ENCODE data around the gene TRERF1.

The TRERF1 gene

DNA sequence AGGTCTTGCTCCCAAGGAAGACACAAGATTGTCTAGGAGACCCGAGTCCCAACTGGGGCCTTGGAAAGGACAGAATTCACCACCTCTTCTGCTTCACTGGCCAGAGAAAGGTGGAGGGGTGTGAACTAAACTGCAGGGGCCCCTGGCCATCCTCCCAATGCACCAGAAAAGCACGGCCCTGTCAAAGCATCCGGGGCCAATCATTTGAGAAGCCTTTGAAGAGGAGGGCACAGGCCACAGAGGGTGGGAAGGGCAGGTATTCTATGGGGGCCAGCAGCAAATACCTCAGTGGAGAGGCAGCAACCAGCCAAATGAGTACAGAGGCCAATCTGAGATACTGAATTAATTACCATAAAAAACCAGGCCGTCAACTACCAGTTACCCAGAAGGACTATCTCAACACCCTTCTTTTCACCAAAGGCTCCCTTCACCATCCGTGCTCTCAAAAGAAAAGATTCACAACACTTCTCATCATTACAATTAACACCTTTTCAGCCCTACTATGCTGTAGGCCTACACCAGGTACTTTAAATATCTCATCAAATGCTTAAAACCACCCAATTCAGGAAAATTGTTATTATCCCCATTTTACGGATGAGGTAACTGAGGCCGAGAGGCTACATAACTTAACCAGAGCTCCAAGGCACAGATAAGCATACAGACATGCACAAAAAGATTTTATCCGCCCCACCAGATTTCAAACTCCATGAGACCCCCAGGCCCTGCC lies 50.7 kb downstream of the TRERF1 start:
- no peak for DNase-seq (ENCODE audit: extremely low read depth in 1 of 2, low read depth in 1 of 2)

DNA sequence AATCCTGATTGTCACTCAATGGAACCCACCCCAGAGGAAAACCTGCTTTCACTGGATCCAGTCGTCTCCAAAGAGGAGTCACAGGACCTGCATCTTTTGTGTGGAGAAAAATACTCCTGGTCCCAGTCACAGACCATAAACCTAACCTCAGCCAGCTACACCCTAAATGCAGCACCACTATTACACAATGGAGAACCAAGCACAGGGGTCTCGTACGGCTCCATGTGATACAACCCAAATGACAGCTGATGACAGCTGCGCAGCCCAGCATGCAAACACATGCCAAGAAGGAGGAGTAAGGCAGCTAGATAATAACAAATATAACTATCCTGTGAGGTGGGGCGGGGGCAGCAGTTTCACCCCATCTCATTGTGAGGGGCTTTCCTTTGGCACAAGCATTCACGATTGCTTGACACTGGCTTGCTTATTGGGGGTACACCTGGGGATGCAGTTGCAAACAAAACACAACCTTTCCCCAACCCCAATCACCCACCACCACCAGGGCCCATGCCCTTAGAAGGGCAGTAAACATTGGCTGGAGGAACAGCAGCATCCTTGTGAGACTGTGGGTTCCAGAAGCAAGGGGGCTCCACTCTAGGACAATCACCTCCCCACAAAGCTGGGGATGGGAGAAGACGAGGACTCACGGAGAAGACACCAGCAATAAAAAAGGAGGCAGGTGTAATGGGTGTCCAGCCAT lies 51.5 kb downstream of the TRERF1 start:
- DNase-seq (ENCODE audit: extremely low read depth in 1 of 2, low read depth in 1 of 2): no peak

- no peak for DNase-seq (ENCODE audit: extremely low read depth in 1 of 2, low read depth in 1 of 2)
These were observed 55.0 kb downstream of the TRERF1 start for GRCh38 chr6:42396720-42397119.

GRCh38 chr6:42394881-42395620 lies 56.7 kb downstream of the TRERF1 start:
- DNase-seq (ENCODE audit: extremely low read depth in 1 of 2, low read depth in 1 of 2): no peak

DNA sequence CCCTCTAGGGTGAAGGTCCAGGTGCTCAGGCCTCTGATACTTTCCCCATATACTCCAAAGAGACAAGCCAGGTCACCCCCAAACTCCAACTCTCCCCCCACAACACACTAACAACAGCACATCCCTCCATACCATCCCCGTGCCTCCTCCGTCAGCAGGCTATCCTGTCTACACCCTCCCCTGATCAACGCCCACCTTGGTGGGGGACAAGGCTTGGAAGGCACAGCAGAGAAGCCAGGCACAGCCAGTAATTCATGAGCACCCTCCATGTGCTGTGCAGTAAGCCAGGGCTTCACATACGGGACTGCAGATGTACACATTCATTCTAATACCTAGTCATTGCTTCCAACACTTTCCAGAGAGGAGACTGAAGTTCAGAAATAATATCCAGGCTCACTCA lies 57.6 kb downstream of the TRERF1 start:
- DNase-seq (ENCODE audit: extremely low read depth in 1 of 2, low read depth in 1 of 2): no peak

DNA sequence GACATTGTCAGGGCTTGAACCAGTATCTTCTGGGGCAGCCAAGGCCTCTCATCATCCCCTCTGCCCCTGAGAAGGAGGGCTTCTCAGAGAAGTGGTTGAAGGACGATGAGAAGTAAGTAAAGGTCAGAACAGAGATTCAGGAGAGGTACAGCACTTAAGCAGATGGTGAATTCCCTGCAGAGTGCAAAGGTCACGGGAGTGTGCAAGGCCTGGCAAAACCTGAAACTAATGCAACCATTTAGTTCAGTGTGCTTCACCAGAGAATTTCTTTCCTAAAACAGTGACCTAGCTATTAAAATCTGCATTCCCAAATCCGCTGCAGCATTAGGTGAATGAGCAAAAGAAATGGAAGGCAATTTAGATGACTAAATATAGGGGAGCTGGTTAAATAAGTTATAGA lies 58.4 kb downstream of the TRERF1 start:
- DNase-seq (ENCODE audit: extremely low read depth in 1 of 2, low read depth in 1 of 2): no peak

- no peak for DNase-seq (ENCODE audit: extremely low read depth in 1 of 2, low read depth in 1 of 2)
These were observed 58.9 kb downstream of the TRERF1 start for GRCh38 chr6:42392833-42393232.

- DNase-seq (ENCODE audit: extremely low read depth in 1 of 2, low read depth in 1 of 2): no peak
These were observed 60.3 kb downstream of the TRERF1 start for GRCh38 chr6:42391441-42391840.

DNA sequence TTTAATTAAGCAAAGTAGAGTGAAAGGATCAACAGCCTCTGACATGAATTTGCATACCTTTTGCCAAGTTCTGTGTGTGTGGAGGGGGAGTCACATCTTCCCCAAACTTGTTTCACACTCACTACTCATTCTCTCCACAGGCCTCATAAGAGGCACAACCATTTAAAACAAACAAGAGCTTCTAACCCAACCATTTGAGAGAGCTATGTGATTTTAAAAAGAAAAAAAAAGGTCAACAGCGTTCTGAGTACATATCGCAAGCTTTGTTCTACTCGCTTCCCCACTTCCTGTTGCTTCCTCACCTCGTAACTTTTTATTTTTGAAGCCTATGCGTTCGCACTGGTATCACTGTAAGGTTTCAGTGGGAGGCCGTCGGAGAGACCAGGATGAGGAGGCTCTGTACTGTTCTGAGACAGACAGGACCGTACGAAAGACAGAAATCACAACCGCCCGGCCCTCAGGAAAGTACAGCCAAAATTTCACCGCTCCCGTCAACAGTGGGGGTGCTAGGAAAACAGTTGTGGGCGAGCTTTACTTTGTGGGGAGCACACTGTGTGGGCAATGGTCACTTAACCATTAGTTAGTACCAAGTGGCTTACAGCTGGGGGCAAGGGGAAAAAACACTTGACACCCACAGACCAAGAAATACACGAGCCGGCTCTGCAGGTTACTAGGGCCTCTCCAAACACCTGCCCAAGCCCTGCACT lies 61.3 kb downstream of the TRERF1 start:
- DNase-seq (ENCODE audit: extremely low read depth in 1 of 2, low read depth in 1 of 2): peak; percentile 50 to 75

DNA sequence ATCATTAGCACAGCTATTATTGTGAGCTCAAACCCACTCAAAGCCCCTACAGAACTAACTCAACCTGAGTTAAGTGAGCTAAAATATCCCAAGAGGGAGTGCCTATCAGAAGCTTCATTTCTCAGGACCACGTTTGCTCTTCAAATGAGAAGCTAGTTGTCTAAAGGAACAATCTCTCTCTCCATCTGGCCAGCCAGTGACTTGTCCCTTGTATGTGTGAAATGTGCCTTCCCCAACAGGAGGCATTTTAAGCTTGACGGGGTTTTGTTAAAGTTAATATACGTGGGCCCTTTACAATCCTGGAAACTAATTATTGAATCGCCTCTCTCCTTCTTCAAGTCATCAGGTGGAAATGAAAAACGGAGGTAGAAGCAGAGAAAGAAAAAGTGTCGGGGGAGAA lies 62.0 kb downstream of the TRERF1 start:
- no peak for DNase-seq (ENCODE audit: extremely low read depth in 1 of 2, low read depth in 1 of 2)

DNA sequence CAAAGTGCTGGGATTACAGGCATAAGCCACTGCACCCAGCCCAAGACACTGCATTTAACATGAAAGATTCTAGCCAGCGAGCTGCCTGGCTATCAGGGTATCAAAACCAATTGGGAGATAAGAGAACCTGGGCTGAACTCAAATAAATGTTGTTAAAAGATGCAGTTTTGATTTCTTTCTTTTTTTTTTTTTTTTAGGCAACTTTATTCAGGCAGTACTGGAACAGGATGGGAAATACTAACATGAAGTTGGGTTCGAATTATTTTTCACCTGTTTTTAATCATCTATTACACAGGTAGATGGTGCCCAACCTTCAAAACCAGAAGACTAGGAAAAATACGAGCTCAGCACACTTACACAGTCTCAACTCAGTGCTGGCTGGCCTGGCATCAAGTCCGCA lies 63.7 kb downstream of the TRERF1 start:
- no peak for DNase-seq (ENCODE audit: extremely low read depth in 1 of 2, low read depth in 1 of 2)

- no peak for DNase-seq (ENCODE audit: extremely low read depth in 1 of 2, low read depth in 1 of 2)
These were observed 64.4 kb downstream of the TRERF1 start for GRCh38 chr6:42387336-42387735.

DNA sequence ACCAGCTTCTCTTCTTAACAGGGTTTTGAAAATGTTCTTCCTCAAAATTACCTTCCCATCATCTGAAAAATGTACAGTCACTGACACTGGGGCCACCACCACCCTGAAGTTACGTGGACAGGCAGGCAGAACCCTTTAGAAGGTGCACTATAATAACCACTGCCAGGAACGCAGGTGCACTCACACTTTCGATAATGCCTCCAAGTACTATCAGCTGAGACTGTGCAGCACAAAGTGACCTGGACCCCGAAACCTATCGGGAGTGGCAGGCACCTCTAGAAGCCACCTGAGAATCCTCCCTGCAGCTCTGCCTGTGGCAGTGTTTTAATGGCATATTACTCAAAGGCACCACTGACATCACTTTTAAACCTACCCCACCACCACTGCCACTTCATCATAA lies 66.4 kb downstream of the TRERF1 start:
- DNase-seq (ENCODE audit: extremely low read depth in 1 of 2, low read depth in 1 of 2): no peak

DNA sequence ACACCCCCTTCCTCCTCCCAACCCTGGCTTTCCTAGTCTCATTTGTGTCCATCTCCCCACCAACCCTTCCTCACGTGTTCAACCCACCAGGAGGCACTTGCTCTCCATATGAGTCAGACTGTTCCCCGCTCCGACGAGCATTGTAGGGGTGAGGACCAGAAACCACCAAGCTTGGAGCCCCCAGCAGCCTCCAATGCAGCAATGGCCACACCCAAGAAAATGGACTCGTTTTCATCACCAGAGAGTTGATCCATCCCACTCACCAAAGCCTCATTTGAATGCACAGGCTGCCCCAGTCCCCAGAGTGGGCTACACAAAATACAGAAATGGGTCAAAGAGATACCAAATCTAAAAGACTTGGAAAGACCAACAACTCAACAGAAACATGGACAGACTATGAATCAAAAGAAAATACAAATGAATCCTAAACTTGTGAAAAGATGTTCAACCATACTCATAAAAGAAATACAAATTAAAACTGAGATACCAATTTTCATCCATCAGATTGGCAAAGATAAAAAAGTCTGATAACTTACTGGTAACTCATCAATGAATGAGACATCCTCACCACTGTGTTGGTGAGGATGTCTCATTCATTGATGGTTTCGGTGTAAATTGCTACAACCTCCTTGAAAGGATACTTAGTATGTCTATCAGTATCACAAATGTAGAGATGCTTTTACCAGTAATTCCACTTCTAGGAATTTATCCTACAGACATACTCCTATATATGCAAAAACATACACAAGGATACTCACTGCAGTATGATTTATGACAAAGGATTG lies 68.1 kb downstream of the TRERF1 start:
- DNase-seq (ENCODE audit: extremely low read depth in 1 of 2, low read depth in 1 of 2): peak in 1 of 2 donors; percentile 47

DNA sequence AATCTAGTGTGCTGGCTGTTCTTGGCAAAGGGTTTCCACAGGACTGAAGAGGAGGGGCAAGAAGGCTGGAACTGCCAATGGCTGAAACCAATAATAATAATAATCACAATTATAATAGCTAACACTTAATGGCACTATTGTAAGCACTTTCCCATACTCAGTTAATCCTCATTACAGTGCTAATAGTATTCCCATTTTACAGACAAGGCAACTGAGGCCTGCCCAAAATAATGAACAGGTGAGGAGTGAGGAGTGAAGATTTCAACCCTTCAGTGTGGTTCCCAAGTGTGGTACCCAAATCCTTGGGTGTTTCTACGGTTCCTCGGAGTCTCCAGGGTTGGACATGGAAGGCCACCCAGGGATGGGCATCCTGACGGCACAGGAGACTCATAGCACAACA lies 69.9 kb downstream of the TRERF1 start:
- no peak for DNase-seq (ENCODE audit: extremely low read depth in 1 of 2, low read depth in 1 of 2)

- DNase-seq (ENCODE audit: extremely low read depth in 1 of 2, low read depth in 1 of 2): no peak
These were observed 71.3 kb downstream of the TRERF1 start for GRCh38 chr6:42380228-42380979.

DNA sequence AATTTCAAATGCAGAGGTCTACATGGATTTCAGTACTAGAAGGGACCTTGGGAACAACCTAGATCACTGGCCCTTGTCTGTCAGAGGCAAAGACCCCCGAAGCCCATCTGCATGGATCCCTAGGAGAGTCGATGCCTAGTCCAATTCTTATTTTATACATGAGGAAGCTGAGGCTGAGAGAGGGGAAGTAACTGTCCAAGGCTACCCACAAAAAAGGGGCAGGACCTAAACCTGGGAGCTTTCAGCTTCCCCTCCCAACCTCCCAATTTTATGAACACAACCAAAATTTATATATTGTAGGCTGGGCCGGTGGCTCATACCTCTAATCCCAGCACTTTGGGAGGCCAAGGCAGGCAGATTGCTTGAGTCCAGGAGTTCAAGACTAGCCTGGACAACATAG lies 73.2 kb downstream of the TRERF1 start:
- no peak for DNase-seq (ENCODE audit: extremely low read depth in 1 of 2, low read depth in 1 of 2)

DNA sequence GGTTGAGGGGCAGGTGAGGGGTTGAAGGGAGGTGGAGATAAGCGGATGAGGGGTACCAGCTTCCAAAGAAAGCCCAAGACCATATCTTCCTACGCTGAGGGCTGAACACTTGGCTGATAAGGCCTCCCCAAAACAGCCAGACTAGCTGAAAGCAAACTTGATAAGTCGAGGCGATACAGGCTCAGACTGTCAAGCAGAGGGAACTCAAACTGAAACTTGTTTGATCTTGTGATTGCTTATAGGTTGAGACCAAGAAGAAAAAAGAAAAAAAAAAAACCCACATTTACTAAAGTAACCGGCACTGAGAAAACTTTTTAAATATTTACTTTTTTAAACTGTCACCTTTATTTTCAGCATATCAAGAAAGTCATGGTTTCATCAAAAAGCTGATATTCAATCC lies 73.6 kb downstream of the TRERF1 start:
- DNase-seq (ENCODE audit: extremely low read depth in 1 of 2, low read depth in 1 of 2): no peak

DNA sequence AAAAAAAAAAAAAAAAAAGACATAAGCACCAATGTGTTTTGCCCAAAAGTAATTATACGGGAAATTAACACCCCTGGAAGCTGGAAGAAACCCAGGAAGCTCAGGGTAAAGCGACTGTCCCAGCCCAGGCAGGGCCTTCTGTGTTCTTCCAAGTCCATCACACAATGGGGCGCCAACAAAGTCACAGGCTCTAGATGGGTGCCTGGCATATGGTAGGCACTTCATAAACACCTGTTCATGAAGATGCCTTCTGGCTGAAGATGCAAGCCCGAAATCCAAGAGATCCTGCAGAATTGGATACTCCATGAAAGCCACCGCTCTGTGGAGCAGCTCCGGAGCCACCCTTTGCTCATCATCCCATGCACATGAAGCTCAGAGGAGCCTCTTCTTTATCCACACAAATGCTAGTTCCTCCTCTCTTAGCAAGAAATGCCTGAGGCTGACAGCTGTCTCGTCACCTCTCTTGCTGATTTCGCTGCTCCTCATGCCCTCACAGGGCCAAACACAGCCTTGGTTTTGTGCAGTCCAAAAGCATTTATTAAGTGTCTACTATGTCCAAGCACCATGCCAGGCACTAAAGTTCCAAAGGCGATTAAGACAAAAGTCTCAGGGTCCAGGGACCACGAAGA lies 76.6 kb downstream of the TRERF1 start:
- no peak for DNase-seq (ENCODE audit: extremely low read depth in 1 of 2, low read depth in 1 of 2)

All from stimulated activated CD8-positive, alpha-beta memory T cell treated with anti-CD3 and anti-CD28 coated beads, Interleukin-7, amount 100 ng/mL, for 48 hours (primary cell).